IPS-18a (cell line): Measurements from ENCODE around the gene STXBP4.

Experiments
- H3K27ac ChIP-seq: one replicate; pipeline ENCODE4 v1.5.1; 2013; ENCODE audit warnings: low read length
- H3K27me3 ChIP-seq: one replicate; pipeline ENCODE4 v1.6.1; 2013; ENCODE audit warnings: mild to moderate bottlenecking, low read length; ENCODE audit not compliant: control insufficient read depth, insufficient read depth
- H3K36me3 ChIP-seq: one replicate; pipeline ENCODE4 v1.6.1; 2013; ENCODE audit warnings: low read depth, low read length; ENCODE audit not compliant: control insufficient read depth
- H3K4me1 ChIP-seq: one replicate; pipeline ENCODE4 v1.6.1; 2013; ENCODE audit warnings: low read depth, low read length; ENCODE audit not compliant: control insufficient read depth
- H3K4me3 ChIP-seq: one replicate; pipeline ENCODE4 v1.5.1; 2013; ENCODE audit warnings: low read length
- H3K9ac ChIP-seq: one replicate; pipeline ENCODE4 v1.6.1; 2013; ENCODE audit warnings: mild to moderate bottlenecking, low read length, moderate library complexity
- H3K9me3 ChIP-seq: one replicate; pipeline ENCODE4 v1.6.1; 2013; ENCODE audit warnings: low read depth, low read length; ENCODE audit not compliant: control insufficient read depth

STXBP4 gene

DNA sequence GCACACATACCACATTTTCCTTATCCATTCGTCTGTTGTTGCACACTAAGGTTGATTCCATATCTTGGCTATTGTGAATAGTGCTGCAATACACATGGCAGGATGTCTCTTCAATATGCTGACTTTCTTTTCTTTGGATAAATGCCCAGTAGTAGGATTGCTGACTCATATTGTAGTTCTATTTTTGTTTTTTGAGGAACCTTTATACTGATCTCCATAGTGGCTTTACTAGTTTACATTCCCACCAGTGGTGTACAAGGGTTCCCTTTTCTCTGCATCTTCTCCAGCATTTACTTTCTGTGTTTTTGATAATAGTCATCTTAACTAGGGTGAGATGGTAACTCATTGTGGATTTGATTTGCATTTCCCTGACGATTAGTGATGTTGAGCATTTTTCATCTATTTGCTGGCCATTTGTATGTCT lies 118.1 kb downstream of the STXBP4 start:
- no peaks in the 10 kb centered on the region for H3K9me3 ChIP-seq
- H3K36me3 ChIP-seq = no peaks in the 10 kb centered on the region
- H3K27ac ChIP-seq = no peak overlapping the region
- no peak overlapping the region for H3K4me3 ChIP-seq
- H3K27me3 ChIP-seq = no peaks in the 10 kb centered on the region
- peaks cover 11% of the 10 kb centered on the region for H3K4me1 ChIP-seq
- H3K9ac ChIP-seq = no peak overlapping the region

- H3K4me3 ChIP-seq = no peak overlapping the region
- no peaks in the 10 kb centered on the region for H3K36me3 ChIP-seq
- peaks cover 11% of the 10 kb centered on the region for H3K4me1 ChIP-seq
- H3K27me3 ChIP-seq = no peaks in the 10 kb centered on the region
- H3K9me3 ChIP-seq = no peaks in the 10 kb centered on the region
- no peak overlapping the region for H3K27ac ChIP-seq
- H3K9ac ChIP-seq = no peak overlapping the region
Measured at GRCh38 chr17:55089256-55089655, 120.7 kb downstream of the STXBP4 start.

DNA sequence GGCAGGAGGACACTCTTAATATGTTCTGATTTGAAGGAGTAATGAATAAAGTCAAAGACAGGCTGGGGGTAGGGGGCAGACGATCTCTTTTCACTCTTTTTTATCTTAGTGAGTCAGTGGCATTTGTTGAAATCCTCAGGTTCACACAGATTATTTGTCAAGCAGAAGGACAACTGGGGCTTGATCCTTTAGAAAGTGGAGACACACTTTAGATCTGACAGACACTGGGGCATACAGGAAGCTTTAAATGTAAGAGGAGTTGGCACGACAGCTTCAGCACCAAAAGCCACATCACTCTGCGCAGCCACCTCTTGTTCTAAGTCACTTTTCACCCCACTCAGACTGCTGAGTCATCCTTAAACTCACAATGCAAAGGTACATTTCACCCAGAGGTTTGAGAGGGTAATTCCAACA lies 121.5 kb downstream of the STXBP4 start:
- Histone ChIP-seq H3K9me3 (no peaks in the 10 kb centered on the region), H3K9ac (no peak overlapping the region), H3K27me3 (no peaks in the 10 kb centered on the region), H3K36me3 (no peaks in the 10 kb centered on the region), H3K4me1 (peaks cover 11% of the 10 kb centered on the region), H3K27ac (no peak overlapping the region), H3K4me3 (no peak overlapping the region)

GRCh38 chr17:55093353-55093752 lies 124.8 kb downstream of the STXBP4 start:
- Histone ChIP-seq H3K4me1 (peaks cover 11% of the 10 kb centered on the region), H3K27ac (no peak overlapping the region), H3K9me3 (no peaks in the 10 kb centered on the region), H3K4me3 (no peak overlapping the region), H3K27me3 (no peaks in the 10 kb centered on the region), H3K36me3 (no peaks in the 10 kb centered on the region), H3K9ac (no peak overlapping the region)

GRCh38 chr17:55098765-55099164 lies 130.2 kb downstream of the STXBP4 start:
- Histone ChIP-seq H3K4me3 (no peak overlapping the region), H3K27me3 (no peaks in the 10 kb centered on the region), H3K4me1 (no peaks in the 10 kb centered on the region), H3K9ac (no peak overlapping the region), H3K36me3 (no peaks in the 10 kb centered on the region), H3K27ac (no peak overlapping the region), H3K9me3 (no peaks in the 10 kb centered on the region)

GRCh38 chr17:55110521-55110920 lies 142.0 kb downstream of the STXBP4 start:
- H3K4me1 ChIP-seq = no peaks in the 10 kb centered on the region
- H3K9me3 ChIP-seq = no peaks in the 10 kb centered on the region
- no peak overlapping the region for H3K27ac ChIP-seq
- H3K9ac ChIP-seq = no peak overlapping the region
- H3K4me3 ChIP-seq = no peak overlapping the region
- no peaks in the 10 kb centered on the region for H3K27me3 ChIP-seq
- no peaks in the 10 kb centered on the region for H3K36me3 ChIP-seq

DNA sequence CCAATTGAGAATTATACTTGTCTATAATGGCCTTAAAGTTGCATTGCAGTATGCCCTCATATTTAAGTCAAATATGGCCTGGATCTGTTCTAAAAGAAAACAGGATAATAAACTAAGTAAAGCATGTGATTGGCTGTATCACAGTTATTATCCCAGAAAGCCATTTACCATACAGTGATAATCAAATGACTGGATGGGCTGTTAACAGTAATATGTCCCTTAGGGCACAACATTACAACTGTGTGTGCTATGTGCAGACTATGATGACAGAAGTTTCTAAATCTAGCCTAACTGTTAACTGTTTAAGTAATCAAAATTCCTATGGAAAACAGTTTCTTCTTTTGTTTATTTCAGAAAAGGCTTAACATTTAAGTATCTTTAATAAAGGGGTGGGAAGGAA lies 145.7 kb downstream of the STXBP4 start:
- H3K4me3 ChIP-seq = no peak overlapping the region
- no peaks in the 10 kb centered on the region for H3K9me3 ChIP-seq
- H3K9ac ChIP-seq = no peak overlapping the region
- H3K27me3 ChIP-seq = no peaks in the 10 kb centered on the region
- no peaks in the 10 kb centered on the region for H3K4me1 ChIP-seq
- H3K27ac ChIP-seq = no peak overlapping the region
- H3K36me3 ChIP-seq = no peaks in the 10 kb centered on the region

DNA sequence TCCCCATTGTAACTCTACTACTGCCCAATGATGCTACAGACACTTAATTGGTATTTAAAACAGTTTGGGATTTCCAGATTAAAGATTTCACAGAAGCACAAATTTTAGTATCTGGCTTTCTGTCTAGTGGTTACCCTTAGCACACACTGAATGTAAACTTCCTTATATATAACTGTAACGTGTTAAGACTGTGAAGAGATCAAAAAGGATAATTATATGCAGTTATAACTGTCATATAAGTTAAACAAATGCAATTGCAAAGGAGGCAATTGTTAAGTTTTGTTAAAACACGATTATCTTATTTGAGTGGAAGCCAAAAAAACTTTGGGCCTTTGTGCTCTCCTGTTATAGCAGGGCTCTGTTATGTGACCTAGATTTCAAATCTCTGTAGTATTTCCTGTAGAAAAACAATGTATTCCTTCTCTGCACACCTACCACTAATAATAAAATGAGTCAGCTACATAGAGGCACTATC lies 147.9 kb downstream of the STXBP4 start:
- Histone ChIP-seq H3K4me1 (no peaks in the 10 kb centered on the region), H3K36me3 (no peaks in the 10 kb centered on the region), H3K4me3 (no peak overlapping the region), H3K9ac (no peak overlapping the region), H3K27ac (no peak overlapping the region), H3K9me3 (no peaks in the 10 kb centered on the region), H3K27me3 (no peaks in the 10 kb centered on the region)

DNA sequence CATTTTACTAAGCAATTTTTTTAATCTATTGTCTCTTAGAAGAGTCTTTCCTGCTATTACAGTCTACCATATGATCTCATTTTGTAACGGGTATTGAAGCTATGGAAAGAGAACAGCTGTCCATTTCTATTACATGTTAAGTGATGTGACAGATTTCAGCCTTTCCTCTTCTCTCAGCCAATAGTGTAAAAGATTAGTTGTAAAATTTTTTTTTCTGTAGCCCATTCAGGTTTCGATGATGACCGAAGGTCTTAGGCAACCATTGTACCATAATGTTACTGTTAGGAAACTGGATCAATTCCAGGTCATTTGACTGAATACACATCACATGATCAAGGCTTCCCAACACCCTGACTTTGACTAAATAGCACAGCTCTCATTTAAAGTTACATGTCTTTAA lies 148.6 kb downstream of the STXBP4 start:
- no peaks in the 10 kb centered on the region for H3K9me3 ChIP-seq
- H3K27me3 ChIP-seq = no peaks in the 10 kb centered on the region
- H3K9ac ChIP-seq = no peak overlapping the region
- H3K4me1 ChIP-seq = no peaks in the 10 kb centered on the region
- H3K36me3 ChIP-seq = no peaks in the 10 kb centered on the region
- no peak overlapping the region for H3K27ac ChIP-seq
- H3K4me3 ChIP-seq = no peak overlapping the region

DNA sequence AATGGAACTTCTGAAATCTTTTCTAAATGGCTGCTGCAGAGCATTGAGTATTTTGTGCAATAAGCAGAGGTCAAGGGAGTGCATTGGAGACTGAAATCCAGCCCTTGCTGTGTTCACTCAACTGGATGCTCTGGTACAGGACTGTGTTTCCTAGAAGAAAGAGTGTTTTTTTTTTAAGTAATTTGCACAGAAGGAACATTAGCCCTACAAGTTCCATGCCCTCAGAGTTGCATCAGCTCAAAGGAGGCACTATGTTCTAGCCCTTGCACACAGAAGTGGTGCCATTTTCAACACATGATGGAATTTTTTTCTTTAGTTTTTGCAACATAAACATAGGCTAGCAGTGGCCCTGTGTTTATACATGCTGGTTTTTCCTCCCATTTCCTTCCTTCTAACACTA lies 152.1 kb downstream of the STXBP4 start:
- no peak overlapping the region for H3K4me3 ChIP-seq
- no peaks in the 10 kb centered on the region for H3K27me3 ChIP-seq
- H3K9ac ChIP-seq = no peak overlapping the region
- no peaks in the 10 kb centered on the region for H3K9me3 ChIP-seq
- no peak overlapping the region for H3K27ac ChIP-seq
- no peaks in the 10 kb centered on the region for H3K36me3 ChIP-seq
- H3K4me1 ChIP-seq = no peaks in the 10 kb centered on the region

- no peak overlapping the region for H3K9ac ChIP-seq
- H3K27me3 ChIP-seq = no peaks in the 10 kb centered on the region
- no peaks in the 10 kb centered on the region for H3K36me3 ChIP-seq
- H3K9me3 ChIP-seq = no peaks in the 10 kb centered on the region
- no peak overlapping the region for H3K4me3 ChIP-seq
- no peak overlapping the region for H3K27ac ChIP-seq
- H3K4me1 ChIP-seq = no peaks in the 10 kb centered on the region
Measured at GRCh38 chr17:55121268-55121667, 152.7 kb downstream of the STXBP4 start.

DNA sequence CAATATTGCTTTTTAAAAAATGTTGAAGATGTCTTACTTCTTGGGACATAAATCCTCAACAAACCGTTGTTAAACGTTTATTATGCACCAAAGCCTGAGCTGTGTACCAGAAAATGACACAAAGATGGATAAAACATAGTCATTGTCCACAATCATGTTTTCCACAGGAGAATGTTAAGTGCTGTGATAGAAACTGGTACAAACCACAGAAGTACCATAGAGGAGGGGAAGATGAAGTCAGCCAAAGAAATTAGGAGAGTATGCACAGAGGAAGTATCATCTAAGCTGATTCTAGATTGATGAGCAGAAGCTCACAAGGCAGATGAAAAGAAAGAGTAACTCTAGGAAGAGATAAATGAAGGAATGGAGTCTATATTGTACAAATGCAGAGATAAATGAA lies 153.5 kb downstream of the STXBP4 start:
- Histone ChIP-seq H3K4me3 (no peak overlapping the region), H3K36me3 (no peaks in the 10 kb centered on the region), H3K27me3 (no peaks in the 10 kb centered on the region), H3K9ac (no peak overlapping the region), H3K9me3 (no peaks in the 10 kb centered on the region), H3K4me1 (no peaks in the 10 kb centered on the region), H3K27ac (no peak overlapping the region)
